ENCODE data around the gene SLC38A8. TPM values are rescaled to one million over a fixed set of nuclear protein-coding genes. Genes with fewer than 3 reads are reported as not detected.

The SLC38A8 gene
- total and polyA plus RNA-seq, 3 donors from 2014 or later, result 0.33 to 0.43 (median 0.39) TPM

- 83 to 90% methylated on average over 6 to 11 of the region's 11 CpGs for WGBS, 2 donors
- Histone ChIP-seq H3K9me3 (no peaks in the 10 kb centered on the region), H3K4me3 (no peak overlapping the region), H3K36me3 (ENCODE audit: low read depth, missing control alignments) (no peaks in the 10 kb centered on the region), H3K4me1 (no peaks in the 10 kb centered on the region), H3K27me3 (no peaks in the 10 kb centered on the region), H3K27ac (no peak overlapping the region)
- TF ChIP-seq POLR2A (IDR thresholded peaks at IDR 0.05), result no peak
- no peak for TF ChIP-seq CTCF (IDR thresholded peaks at IDR 0.05)
- intact Hi-C loops (cut with DNase I; ENCODE audit: low total_unique reads), result no loop called here
- DNase-seq, result no peak
Measured at GRCh38 chr16:83990492-83990891, 52.1 kb downstream of the SLC38A8 start.

- Histone ChIP-seq H3K9me3 (no peaks in the 10 kb centered on the region), H3K27me3 (no peaks in the 10 kb centered on the region), H3K36me3 (ENCODE audit: low read depth, missing control alignments) (no peaks in the 10 kb centered on the region), H3K27ac (no peak overlapping the region), H3K4me1 (no peaks in the 10 kb centered on the region), H3K4me3 (no peak overlapping the region)
- intact Hi-C loops (cut with DNase I; ENCODE audit: low total_unique reads), result no loop called here
- TF ChIP-seq POLR2A (IDR thresholded peaks at IDR 0.05) (no peak), CTCF (IDR thresholded peaks at IDR 0.05) (no peak)
- no peak for DNase-seq
- 78 to 80% methylated on average over 8 of the region's 8 CpGs for WGBS, 2 donors
Measured at GRCh38 chr16:83989300-83989699, 53.3 kb downstream of the SLC38A8 start.

GRCh38 chr16:83983491-83983890 lies 59.1 kb downstream of the SLC38A8 start:
- Histone ChIP-seq H3K27ac (no peak overlapping the region), H3K4me3 (no peak overlapping the region), H3K9me3 (no peaks in the 10 kb centered on the region), H3K36me3 (ENCODE audit: low read depth, missing control alignments) (no peaks in the 10 kb centered on the region), H3K4me1 (no peaks in the 10 kb centered on the region), H3K27me3 (no peaks in the 10 kb centered on the region)
- TF ChIP-seq CTCF (IDR thresholded peaks at IDR 0.05) (no peak), POLR2A (IDR thresholded peaks at IDR 0.05) (no peak)
- intact Hi-C loops (cut with DNase I; ENCODE audit: low total_unique reads), result no loop called here
- 68 to 69% methylated on average over 4 of the region's 4 CpGs for WGBS, 2 donors
- DNase-seq, result no peak

GRCh38 chr16:83981799-83982198 lies 60.8 kb downstream of the SLC38A8 start:
- no peak for DNase-seq
- Histone ChIP-seq H3K27ac (no peak overlapping the region), H3K36me3 (ENCODE audit: low read depth, missing control alignments) (no peaks in the 10 kb centered on the region), H3K9me3 (no peaks in the 10 kb centered on the region), H3K27me3 (no peaks in the 10 kb centered on the region), H3K4me3 (no peak overlapping the region), H3K4me1 (no peaks in the 10 kb centered on the region)
- 94% methylated on average over 8 of the region's 8 CpGs for WGBS, 2 donors
- intact Hi-C loops (cut with DNase I; ENCODE audit: low total_unique reads), result no loop called here
- no peak for TF ChIP-seq POLR2A (IDR thresholded peaks at IDR 0.05)
- TF ChIP-seq CTCF (IDR thresholded peaks at IDR 0.05), result no peak

- DNase-seq, result no peak
- WGBS, 2 donors, result 92 to 93% methylated on average over 1 to 2 of the region's 2 CpGs
- H3K4me1 ChIP-seq, result no peaks in the 10 kb centered on the region
- intact Hi-C loops (cut with DNase I; ENCODE audit: low total_unique reads), result no loop called here
- no peaks in the 10 kb centered on the region for H3K9me3 ChIP-seq
- no peak for TF ChIP-seq POLR2A (IDR thresholded peaks at IDR 0.05)
- no peak for TF ChIP-seq CTCF (IDR thresholded peaks at IDR 0.05)
- no peak overlapping the region for H3K4me3 ChIP-seq
- H3K27ac ChIP-seq, result no peak overlapping the region
- H3K27me3 ChIP-seq, result no peaks in the 10 kb centered on the region
- H3K36me3 ChIP-seq (ENCODE audit: low read depth, missing control alignments), result no peaks in the 10 kb centered on the region
Measured at GRCh38 chr16:83980794-83981193, 61.8 kb downstream of the SLC38A8 start.
